Activated T-cell treated with anti-CD3 and anti-CD28 coated beads, Interleukin-2, amount 50 U/mL, for 24 hours (primary cell): ENCODE data around the gene ADSS1.

Experiments
- DNase-seq: peaks from one replicate; pipeline ENCODE4 v3.0.0-alpha.2; 2020
- H3K27ac Mint-ChIP-seq: 2 replicates; pipeline ENCODE4 v1.8.0; 2020; ENCODE audit warnings: mild to moderate bottlenecking, mixed read lengths
- H3K27me3 Mint-ChIP-seq: 2 replicates; pipeline ENCODE4 v1.8.0; 2020; ENCODE audit warnings: mixed read lengths
- H3K36me3 Mint-ChIP-seq: 2 replicates; pipeline ENCODE4 v1.8.0; 2020; ENCODE audit warnings: low read depth, mixed read lengths
- H3K4me1 Mint-ChIP-seq: 2 replicates; pipeline ENCODE4 v1.8.0; 2020; ENCODE audit warnings: low read depth, mixed read lengths
- H3K4me3 Mint-ChIP-seq: 2 replicates; pipeline ENCODE4 v1.8.0; 2020; ENCODE audit warnings: mild to moderate bottlenecking, moderate library complexity, mixed read lengths
- H3K9me3 Mint-ChIP-seq: 2 replicates; pipeline ENCODE4 v1.8.0; 2020; ENCODE audit warnings: mixed read lengths

The ADSS1 gene

DNA sequence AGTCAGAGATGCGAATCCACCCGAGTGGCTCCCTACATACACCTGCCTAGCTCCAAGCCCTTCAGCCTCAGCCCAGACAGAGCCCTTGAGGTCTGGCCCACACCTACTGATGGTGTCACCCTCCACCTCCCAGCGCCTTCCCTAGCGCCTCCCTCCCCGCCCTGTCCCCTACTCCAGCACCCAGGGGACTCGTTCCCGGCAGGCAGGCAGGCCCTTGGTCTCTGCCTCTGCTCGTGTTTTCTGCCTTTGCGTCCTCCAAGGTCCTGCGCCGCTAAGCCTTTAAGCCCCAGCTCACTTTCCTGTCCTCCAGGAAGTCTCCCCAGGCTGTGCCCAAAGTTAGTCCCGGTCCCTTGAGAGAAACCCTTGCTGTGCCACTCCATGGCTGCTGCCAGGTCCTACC lies 21.9 kb upstream of the ADSS1 start:
- no peak for DNase-seq
- Mint-ChIP-seq H3K9me3 (no peaks in the 10 kb centered on the region), H3K4me3 (no peak overlapping the region), H3K27ac (no peak overlapping the region), H3K36me3 (peaks cover 49% of the 10 kb centered on the region), H3K4me1 (peaks cover 2% of the 10 kb centered on the region), H3K27me3 (no peaks in the 10 kb centered on the region)

DNA sequence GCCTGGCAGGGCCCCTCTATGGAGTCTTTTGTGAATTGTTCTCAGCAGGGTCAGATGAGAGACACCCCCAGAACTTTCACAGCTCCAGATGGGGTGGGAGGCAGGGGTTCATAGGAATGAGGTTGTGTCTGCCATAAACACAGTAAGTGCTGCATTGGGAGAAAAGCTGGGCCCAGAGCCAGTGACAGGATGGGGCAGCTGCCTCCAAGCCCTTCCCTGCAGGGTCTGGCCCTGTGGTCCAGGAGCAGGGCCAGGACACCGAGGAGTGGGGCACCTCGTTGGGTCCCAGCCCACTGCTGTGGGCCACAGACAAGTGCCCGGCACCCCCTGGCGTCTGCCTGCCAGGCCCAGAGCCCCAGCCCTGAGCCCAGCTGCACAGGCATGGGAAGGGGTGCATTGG lies 21.4 kb upstream of the ADSS1 start:
- no peaks in the 10 kb centered on the region for H3K27me3 Mint-ChIP-seq
- no peak for DNase-seq
- H3K9me3 Mint-ChIP-seq: no peaks in the 10 kb centered on the region
- peaks cover 49% of the 10 kb centered on the region for H3K36me3 Mint-ChIP-seq
- no peak overlapping the region for H3K27ac Mint-ChIP-seq
- no peak overlapping the region for H3K4me3 Mint-ChIP-seq
- peaks cover 2% of the 10 kb centered on the region for H3K4me1 Mint-ChIP-seq

DNA sequence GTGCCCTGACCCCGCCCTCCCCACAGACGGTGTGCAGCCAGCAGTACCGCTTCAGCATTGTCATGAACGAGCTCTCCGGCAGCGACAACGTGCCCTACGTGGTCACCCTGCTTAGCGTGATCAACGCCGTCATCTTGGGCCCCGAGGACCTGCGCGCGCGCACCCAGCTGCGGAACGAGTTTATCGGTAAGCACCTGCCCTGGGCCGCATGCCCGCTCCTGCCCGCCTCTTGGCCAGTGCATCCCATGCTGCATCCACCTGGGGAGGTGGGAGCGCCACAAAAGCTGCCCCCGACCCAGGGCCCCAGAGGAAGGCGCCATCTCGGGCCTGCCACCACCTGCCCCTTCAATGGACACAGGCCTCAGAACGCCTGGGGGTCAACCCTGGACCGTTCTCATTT lies 20.8 kb upstream of the ADSS1 start:
- Mint-ChIP-seq H3K4me3 (no peak overlapping the region), H3K4me1 (peaks cover under 1% of the 10 kb centered on the region), H3K27me3 (no peaks in the 10 kb centered on the region), H3K9me3 (no peaks in the 10 kb centered on the region), H3K27ac (no peak overlapping the region), H3K36me3 (peaks cover 46% of the 10 kb centered on the region)
- no peak for DNase-seq

DNA sequence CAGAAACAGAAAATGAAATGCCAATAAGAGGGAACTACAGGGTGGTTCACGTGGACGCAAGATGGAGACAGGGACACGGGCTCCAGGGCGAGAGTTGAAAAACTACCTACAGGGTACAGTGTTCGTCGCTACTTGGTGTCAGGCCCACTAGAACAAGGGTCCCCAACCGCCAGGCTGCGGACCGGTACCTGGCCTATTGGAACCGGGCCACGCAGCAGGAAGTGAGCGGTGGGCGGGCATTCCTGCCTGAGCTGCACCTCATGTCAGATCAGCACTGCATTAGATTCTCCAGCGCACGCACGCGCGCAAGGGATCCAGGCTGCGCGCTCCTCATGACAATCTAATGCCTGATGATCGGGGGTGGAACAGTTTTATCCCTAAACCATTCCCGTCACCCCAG lies 19.8 kb upstream of the ADSS1 start:
- peaks cover 2% of the 10 kb centered on the region for H3K4me1 Mint-ChIP-seq
- H3K36me3 Mint-ChIP-seq: peaks cover 46% of the 10 kb centered on the region
- DNase-seq: no peak
- no peaks in the 10 kb centered on the region for H3K9me3 Mint-ChIP-seq
- H3K27me3 Mint-ChIP-seq: no peaks in the 10 kb centered on the region
- no peak overlapping the region for H3K4me3 Mint-ChIP-seq
- no peak overlapping the region for H3K27ac Mint-ChIP-seq

DNA sequence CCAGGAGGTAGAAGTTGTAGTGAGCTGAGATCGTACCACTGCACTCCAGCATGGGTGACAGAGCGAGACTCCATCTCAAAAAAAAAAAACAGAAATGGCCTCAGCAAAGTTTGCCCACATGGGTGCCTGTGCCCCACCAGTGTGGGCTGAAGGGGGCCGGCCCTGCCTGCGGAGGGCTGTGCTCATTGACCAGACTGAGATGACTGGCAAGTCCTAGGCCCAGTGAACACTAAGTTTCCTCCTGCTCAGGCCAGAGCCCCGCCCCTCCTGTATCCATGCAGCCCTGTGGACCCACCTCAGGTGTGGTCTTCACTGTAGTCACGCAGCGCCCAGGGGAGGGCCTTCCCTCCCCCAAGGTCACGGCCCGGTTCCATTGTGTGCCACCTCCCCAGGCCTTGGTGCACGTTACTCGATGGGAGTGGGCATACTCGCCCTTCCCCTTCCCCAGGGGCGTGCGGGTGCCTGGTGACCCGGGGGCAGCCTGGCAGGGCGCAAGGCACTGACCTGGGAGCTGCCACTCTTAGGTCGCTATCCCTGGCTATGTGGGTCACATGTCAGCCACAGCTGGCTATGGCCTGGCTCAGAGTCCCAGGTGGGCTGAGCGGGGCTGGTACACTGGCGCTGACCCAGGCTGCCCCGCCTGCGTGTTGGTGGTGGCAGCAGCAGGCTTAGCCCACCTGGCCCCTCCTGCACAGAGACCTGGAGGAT lies 18.5 kb upstream of the ADSS1 start:
- Mint-ChIP-seq H3K9me3 (no peaks in the 10 kb centered on the region), H3K36me3 (peaks cover 50% of the 10 kb centered on the region), H3K4me1 (peaks cover 2% of the 10 kb centered on the region), H3K27me3 (no peaks in the 10 kb centered on the region), H3K27ac (no peak overlapping the region), H3K4me3 (no peak overlapping the region)
- DNase-seq: no peak

DNA sequence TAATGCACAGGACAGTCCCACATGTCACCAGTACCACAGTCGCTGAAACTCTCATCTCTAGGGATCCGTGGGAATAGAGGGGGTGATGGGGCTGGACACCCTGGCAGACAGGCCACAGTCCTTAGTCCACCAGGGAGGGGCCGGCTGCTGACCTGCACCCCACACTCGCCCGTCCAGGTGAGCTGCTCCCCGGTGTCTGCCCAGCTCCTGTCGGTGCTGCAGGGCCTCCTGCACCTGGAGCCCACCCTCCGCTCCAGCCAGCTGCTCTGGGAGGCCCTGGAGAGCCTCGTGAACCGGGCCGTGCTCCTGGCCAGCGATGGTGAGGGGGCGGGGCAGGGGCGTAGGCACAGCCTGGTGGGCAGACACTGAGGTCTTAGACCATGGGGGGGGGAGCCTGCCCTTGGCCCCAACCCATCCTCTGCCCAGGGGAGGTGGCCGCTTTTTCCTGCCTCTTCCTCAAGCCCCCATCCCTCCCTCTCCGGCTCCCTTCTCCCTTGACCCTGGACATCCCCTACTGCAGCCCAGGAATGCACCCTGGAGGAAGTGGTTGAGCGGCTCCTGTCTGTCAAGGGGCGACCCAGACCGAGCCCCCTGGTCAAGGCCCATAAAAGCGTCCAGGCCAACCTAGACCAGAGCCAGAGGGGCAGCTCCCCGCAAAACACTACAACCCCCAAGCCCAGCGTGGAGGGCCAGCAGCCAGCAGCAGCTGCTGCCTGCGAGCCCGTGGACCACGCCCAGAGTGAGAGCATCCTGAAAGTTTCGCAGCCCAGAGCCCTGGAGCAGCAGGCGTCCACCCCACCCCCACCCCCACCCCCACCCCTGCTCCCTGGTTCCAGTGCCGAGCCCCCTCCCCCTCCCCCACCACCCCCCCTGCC lies 17.1 kb upstream of the ADSS1 start:
- Mint-ChIP-seq H3K27ac (no peak overlapping the region), H3K36me3 (peaks cover 59% of the 10 kb centered on the region), H3K4me1 (peaks cover 2% of the 10 kb centered on the region), H3K9me3 (no peaks in the 10 kb centered on the region), H3K4me3 (no peak overlapping the region), H3K27me3 (no peaks in the 10 kb centered on the region)
- DNase-seq: no peak

DNA sequence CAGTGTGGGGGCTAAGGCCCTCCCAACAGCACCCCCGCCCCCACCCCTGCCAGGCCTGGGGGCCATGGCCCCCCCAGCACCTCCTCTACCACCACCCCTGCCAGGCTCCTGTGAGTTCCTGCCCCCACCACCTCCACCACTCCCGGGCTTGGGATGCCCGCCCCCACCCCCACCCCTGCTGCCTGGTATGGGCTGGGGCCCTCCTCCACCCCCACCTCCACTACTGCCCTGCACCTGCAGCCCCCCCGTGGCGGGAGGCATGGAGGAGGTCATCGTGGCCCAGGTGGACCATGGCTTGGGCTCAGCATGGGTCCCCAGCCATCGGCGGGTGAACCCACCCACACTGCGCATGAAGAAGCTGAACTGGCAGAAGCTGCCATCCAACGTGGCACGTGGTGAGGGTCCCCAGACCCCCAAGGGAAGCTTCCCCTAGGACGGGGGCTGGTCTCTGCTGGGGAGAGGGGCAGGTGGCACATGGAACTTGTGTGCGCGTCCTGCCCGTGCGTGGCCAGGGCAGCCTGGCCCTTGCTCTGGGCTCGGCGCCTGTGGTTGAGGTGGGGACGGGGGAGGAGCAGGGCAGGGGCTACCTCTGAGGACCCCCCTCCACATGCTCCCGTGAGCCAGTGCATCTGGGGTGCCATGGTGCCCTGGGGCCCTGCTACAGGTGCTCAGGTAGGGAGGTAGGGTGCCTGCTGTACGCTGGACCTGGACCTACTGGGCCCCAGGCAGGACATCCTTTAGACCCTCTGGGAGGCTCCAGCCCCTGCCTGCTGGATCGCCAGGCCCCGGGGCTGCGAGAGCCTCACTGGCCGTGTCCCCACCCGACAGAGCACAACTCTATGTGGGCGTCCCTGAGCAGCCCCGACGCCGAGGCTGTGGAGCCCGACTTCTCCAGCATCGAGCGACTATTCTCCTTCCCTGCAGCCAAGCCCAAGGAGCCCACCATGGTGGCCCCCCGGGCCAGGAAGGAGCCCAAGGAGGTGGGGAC lies 16.1 kb upstream of the ADSS1 start:
- no peak overlapping the region for H3K27ac Mint-ChIP-seq
- no peak overlapping the region for H3K4me3 Mint-ChIP-seq

DNA sequence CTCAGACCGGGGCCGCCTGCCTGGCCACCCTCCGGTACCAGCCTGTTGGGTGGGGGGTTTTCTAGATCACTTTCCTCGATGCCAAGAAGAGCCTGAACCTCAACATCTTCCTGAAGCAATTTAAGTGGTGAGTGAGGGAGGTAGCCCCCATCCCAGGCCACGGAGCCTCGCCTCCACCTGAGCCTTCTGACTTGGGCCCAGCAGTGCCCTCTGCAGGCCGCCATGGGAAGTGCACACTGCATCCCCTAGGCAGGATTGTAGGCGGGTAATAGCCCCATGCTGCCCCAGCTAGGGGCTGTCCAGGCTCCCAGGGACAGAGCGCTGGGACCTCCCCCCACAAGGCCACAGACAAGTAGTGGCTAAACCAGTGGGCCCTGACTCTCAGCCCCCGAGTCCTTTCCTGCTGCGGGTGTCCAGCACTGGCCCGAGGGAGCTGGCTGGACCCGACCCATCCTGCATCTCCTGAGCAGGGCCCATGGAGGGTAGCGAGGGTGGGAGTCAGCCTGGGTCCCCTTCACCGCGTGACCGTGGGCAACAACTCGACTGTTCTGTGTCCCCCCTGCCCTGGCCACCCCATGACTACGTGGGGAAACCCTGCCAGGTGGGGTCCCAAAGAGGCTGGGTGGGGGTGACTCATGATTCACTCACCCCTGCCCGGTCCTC lies 15.3 kb upstream of the ADSS1 start:
- Mint-ChIP-seq H3K27ac (no peak overlapping the region), H3K9me3 (no peaks in the 10 kb centered on the region), H3K4me1 (peaks cover 2% of the 10 kb centered on the region), H3K27me3 (no peaks in the 10 kb centered on the region), H3K4me3 (no peak overlapping the region), H3K36me3 (peaks cover 59% of the 10 kb centered on the region)
- DNase-seq: peak; percentile 85

More for the DNA sequence above, 16.1 kb upstream of the ADSS1 start:
- H3K36me3 Mint-ChIP-seq: peaks cover 61% of the 10 kb centered on the region
- no peaks in the 10 kb centered on the region for H3K27me3 Mint-ChIP-seq
- no peak for DNase-seq
- no peaks in the 10 kb centered on the region for H3K9me3 Mint-ChIP-seq
- peaks cover 2% of the 10 kb centered on the region for H3K4me1 Mint-ChIP-seq

DNA sequence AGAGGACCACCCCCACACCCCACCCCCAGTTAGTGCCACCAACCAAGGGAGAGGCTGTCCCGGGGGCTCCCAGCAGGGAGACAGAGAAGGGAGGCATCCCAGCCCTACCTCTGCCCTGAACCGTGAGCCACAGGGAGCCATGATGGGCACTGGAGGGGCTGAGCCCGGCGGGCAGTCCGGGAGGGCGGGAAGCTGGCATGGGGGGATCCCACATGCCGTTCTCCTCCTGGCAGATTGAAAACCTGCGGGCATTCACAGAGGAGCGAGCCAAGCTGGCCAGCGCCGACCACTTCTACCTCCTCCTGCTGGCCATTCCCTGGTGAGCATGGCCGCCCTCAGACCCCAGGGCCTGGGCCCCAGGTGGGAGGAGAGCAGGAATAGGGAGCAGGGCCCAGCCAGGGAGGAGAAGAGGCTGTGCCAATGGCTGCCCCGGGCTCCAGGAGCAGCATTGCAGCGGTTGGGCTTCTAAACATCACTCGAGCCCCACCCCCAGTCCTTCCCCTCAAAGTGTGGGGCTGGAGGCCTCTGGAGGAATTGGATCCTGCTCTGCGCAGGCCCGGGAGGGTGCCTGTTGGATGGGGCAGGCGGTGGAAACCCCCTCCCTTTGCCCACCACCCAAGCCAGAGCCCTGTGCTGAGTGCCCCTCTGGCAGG lies 14.5 kb upstream of the ADSS1 start:
- DNase-seq: no peak
- Mint-ChIP-seq H3K36me3 (peaks cover 58% of the 10 kb centered on the region), H3K27ac (no peak overlapping the region), H3K27me3 (no peaks in the 10 kb centered on the region), H3K4me1 (peaks cover 2% of the 10 kb centered on the region), H3K9me3 (no peaks in the 10 kb centered on the region), H3K4me3 (no peak overlapping the region)

DNA sequence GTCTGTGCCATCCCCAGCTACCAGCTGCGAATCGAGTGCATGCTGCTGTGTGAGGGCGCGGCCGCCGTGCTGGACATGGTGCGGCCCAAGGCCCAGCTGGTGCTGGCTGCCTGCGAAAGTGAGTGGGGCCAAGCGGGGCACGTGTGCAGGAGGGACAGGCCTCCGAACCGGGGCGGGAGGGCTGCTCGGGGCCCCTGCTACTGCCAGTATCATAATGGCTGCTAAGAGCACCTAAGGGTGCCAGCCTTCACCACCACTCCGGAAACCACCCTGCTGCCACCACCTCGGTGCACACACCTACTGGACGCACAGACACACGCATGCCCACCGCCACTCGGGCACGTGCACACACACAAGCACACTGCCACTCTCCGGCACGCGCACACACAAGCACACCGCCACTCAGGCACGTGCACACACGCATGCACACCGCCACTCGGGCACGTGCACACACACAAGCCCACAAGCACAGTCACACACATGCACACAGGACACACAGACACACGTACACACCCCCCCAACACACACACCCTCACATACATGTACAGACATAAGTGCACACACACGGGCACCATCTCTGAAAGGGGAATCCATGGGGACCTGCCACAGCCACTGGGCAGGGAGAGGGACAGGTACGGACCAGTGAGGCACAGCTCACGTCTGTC lies 13.8 kb upstream of the ADSS1 start:
- Mint-ChIP-seq H3K36me3 (peaks cover 54% of the 10 kb centered on the region), H3K27me3 (no peaks in the 10 kb centered on the region), H3K4me3 (no peak overlapping the region), H3K9me3 (no peaks in the 10 kb centered on the region), H3K4me1 (peaks cover 2% of the 10 kb centered on the region), H3K27ac (no peak overlapping the region)
- DNase-seq: no peak

DNA sequence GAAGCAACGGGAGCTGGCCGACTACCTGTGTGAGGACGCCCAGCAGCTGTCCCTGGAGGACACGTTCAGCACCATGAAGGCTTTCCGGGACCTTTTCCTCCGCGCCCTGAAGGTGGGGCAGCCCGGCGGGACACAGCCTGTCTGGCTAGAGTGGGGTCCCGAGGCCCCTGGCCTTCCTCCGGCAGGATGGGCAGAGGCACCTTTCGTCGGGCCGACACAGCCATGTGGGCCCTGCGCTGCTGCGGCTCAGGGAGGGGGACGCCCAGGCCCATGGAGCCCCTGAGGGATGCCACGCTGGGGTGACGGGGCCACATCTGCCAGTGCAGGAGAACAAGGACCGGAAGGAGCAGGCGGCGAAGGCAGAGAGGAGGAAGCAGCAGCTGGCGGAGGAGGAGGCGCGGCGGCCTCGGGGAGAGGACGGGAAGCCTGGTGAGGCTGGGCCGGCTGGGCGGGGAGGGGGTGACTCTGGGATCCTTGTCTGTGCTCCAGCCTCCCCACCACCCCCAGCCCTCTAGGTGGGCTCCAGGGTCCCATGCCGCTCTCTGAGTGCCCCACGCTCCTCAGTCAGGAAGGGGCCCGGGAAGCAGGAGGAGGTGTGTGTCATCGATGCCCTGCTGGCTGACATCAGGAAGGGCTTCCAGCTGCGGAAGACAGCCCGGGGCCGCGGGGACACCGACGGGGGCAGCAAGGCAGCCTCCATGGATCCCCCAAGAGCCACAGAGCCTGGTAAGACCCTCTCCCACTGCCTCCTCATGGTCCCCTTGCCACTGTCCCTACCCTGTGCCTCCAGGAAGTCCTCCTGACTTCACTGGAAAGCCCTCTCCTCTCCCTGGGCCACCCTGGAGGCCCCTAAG lies 10.9 kb upstream of the ADSS1 start:
- peaks cover 2% of the 10 kb centered on the region for H3K4me1 Mint-ChIP-seq
- peaks cover 69% of the 10 kb centered on the region for H3K36me3 Mint-ChIP-seq
- no peaks in the 10 kb centered on the region for H3K9me3 Mint-ChIP-seq
- no peak for DNase-seq
- no peaks in the 10 kb centered on the region for H3K27me3 Mint-ChIP-seq
- no peak overlapping the region for H3K4me3 Mint-ChIP-seq
- H3K27ac Mint-ChIP-seq: no peak overlapping the region

DNA sequence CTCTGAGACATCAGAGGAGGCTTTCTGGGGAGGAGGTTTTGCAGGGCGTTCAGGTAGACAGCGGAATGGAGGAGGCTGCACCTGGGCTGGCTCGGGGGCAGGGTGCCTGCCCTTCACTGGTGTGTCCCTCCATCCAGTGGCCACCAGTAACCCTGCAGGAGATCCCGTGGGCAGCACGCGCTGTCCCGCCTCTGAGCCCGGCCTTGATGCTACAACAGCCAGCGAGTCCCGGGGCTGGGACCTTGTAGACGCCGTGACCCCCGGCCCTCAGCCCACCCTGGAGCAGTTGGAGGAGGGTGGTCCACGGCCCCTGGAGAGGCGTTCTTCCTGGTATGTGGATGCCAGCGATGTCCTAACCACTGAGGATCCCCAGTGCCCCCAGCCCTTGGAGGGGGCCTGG lies 10.0 kb upstream of the ADSS1 start:
- no peaks in the 10 kb centered on the region for H3K4me1 Mint-ChIP-seq
- H3K9me3 Mint-ChIP-seq: no peaks in the 10 kb centered on the region
- H3K36me3 Mint-ChIP-seq: peaks cover 69% of the 10 kb centered on the region
- no peak overlapping the region for H3K27ac Mint-ChIP-seq
- H3K27me3 Mint-ChIP-seq: no peaks in the 10 kb centered on the region
- DNase-seq: no peak
- H3K4me3 Mint-ChIP-seq: no peak overlapping the region
